LHCN-M2 (cell line): ENCODE results near the gene CABP1. TPM values are rescaled to one million over a fixed set of nuclear protein-coding genes. Genes with fewer than 3 reads are reported as not detected.

ENCODE experiments used
- DNase-seq: peaks from one replicate; pipeline ENCODE4 v3.0.0-alpha.2; 2012; ENCODE audit warnings: low read depth
- total RNA-seq: library from RNA; depleted of rRNA; stranded (reverse); fragments of >200 nt; gene quantifications from 2 replicates; pipeline ENCODE4 v1.2.3, GENCODE V29; 2014

The CABP1 gene
- total RNA-seq, 1 experiment from 2014 or later = not detected

DNA sequence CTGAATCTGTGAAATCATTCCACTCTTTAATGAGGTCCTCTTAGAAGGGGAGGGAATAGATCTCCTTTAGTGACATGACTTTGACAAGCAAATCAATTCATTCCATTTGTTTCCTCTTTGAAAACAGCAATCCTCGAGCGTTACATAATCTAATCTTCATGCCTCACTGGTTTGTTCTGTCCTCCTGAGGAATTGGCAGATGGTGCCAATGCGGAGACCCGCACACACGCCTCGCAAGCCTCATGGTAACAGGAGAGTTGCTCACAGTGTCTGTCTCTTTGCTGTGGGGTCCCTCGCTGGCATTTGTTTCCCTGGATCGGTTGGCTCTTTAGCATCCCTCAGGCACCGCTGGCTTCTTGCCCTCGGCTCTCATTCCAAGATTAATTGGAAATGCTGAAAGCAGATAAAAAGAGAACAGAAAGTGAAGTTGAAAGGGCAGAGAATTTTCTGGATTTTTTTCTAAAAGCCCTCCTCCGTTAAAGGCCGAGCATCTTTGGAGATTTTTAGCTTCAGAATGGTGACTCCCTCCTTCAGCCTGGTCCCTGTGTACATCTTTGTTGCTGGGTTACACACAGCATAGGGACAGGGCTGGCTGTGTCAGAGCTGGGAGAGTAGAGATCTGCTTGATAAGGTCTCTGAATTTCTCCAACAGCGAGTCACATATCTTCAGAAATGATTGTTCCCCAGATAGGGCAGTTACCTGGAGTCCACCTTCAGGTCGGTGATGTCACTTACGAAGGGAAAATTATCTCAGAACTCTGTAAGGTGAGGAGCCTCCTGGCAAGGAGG lies 10.1 kb upstream of the CABP1 start:
- no peak for DNase-seq

DNA sequence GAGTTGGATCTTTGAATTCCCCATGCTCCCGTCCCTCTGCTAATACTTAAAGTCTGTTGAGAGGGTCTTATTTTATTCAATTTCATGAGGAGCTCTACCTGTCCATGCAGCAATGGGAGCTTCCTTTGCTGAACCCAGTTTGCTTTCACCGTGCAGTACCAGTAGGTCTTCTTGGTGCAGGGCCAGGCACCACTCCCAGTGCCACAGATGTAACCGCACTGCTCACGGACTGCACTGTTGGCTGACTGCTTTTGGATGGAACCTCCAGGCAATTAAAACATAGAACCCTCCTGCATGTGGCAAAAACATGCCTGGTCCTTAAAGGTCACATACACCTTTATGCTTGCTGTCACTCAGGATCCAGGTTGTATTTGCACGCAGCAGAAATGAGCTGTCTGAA lies 9.3 kb upstream of the CABP1 start:
- DNase-seq = no peak

DNA sequence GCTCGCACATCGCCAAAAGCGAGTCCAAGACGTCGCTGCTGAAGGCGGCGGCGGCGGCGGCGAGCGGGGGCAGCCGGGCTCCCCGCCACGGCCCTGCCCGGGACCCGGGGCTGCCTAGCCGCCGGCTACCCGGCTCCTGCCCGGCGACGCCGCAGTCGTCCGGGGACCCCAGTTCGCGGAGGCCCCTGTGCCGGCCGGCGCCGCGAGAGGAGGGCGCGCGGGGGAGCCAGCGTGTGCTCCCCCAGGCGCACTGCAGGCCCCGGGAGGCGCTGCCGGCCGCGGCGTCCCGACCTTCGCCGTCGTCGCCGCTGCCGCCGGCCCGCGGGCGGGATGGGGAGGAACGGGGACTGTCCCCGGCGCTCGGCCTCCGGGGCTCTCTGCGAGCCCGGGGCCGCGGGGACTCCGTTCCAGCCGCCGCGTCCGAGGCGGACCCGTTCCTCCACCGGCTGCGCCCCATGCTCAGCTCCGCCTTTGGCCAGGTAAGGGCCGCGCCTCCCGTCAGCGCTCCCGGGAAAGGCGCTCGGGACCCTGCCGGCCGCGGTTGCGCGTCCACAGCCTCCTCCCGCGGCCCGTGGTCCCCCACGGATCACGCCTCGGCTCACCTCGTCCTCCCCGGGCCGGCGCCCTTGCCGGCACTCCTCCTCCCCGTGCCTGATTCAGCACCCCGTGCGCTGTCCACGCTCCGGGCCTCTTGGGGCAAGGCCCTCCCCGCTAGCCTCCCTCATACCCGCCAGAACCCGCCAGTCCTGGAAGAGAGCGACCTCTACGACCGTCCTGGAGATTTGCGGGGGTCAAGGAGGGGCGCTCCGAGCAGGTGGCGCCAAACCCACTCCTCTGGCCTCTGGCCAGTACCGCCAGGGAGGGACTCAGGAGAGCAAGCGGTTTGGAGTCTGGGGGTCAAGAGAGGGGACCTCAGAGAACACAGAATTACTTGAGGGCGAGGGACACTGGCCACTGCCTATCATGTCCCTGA lies 721 bp downstream of the CABP1 start:
- no peak for DNase-seq

DNA sequence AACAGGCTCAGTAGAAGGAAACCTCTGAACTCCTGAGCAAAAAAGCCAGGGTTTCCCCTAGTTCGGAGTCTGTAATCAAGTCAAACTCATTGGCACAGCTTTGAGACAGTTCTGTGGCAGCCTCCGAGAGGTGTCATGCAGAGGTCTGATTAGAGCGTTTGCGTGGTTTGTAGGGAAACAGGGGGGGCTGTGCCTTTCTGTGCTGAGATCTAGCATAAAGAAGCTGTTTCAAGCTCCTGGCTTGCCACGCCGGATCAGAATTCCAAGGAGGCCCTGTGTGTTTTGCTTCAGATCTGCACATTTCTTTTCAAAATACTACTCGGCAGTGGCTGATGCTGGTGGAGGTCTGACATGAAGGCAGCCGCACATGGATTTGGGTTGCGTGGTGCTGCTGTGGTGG lies 1.7 kb downstream of the CABP1 start:
- no peak for DNase-seq

DNA sequence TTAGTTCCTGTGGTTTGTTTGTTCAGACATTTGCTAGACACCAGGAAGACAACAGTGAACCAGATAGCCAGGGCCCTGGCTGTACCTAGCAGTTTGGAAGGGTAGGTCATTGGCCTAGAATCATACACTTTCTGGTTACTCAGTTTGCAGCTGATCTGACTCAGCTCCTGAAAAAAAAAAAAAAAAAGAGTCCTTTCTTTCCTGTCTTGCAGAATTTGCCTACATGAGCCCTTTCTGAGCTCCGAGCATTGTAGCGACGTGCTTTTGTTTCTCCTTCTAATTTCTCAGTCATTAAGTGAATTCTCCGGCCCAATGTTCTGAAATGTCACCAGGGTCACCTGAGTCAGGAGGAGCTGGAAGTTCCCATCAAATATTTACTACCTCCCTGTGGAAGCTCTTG lies 2.4 kb downstream of the CABP1 start:
- DNase-seq = no peak

DNA sequence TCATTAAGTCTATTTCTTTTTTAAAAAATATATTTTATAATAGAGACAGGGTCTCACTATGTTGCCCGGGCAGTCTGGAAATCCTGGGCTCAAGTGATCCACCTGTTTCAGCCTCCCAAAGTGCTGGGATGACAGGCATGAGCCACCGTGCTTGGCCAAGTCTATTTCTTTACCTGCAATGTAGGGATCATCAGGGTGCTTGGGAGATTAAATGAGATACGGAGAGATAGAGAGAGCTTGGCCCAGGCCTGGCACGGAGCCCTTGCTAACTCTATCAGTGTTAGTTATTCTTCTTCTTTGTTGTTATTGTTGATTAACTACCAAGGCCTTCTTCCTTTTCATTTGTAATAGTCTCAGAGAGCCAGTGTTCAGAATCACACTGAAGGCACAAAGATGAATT lies 3.1 kb downstream of the CABP1 start:
- no peak for DNase-seq

DNA sequence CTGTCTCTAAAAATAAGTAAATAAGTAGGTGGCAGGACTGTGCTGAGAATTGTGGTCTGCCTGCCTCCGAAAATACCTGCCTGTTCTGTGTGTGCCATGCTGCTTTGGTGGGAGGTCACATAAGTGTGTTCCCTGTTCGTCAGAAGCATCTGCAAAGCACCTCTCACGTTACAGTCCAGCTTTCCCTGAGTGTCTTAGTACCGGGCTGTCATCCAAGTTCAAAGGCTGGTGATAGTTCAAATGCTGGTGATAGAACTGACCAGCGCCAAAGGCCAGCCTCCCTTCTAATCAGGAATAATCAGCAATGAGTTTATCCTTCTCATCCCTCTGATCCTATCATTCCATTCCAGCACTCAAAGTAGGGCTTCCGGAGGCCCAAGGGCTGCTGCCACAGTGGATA lies 5.6 kb downstream of the CABP1 start:
- no peak for DNase-seq

DNA sequence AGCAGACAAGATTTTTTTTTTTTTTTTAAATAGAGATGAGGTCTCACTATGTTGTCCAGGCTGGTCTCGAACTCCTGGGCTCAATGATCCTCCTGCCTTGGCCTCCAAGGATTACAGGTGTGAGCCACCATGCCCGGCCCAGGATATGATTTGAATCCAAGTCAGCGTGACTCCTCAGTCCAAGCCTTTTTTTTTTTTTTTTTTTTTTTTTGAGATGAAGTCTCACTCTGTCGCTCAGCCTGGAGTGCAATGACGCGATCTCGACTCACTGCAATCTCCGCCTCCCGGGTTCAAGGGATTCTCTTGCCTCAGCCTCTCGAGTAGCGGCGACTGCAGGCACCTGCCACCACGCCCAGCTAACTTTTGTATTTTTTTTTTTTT lies 6.9 kb downstream of the CABP1 start:
- DNase-seq = no peak

DNA sequence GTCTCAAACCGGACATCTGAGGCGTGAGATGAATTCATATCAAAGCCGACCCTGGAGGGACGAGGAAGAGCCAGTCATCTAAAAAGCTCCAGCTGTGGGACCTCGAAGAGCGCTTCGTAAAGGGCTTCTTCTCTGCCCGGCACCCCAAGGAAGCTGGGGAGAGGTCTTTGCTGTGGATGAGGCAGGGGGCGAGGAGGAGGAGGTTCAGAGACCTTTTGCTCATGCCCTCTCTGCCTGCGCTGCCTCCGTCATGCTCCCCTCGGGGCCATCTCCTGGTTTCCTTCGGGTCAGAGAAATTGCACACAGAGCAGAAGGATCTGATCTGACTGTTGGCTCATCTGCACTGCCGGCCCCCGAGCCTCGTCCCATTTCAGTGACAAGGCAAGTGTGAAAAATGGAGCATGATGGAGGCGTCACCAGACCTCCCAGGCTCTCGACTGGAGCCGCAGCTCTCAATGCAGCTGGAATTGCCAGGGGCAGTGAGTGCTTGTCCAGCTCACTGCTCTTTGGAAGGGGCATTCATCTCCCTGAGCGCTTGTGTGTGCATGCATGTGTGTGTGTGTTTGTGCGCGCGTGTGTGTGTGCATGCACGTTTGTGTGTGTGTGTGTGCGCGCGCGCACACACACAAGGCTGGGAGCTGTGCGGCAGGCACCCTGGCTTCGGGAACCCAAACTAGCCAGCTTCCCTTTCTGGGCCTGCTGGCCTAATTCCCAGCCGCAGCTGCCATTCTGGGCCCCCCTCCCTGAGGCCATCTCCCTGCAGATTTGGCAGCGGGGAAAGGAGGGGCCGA lies 9.2 kb downstream of the CABP1 start:
- DNase-seq = no peak

DNA sequence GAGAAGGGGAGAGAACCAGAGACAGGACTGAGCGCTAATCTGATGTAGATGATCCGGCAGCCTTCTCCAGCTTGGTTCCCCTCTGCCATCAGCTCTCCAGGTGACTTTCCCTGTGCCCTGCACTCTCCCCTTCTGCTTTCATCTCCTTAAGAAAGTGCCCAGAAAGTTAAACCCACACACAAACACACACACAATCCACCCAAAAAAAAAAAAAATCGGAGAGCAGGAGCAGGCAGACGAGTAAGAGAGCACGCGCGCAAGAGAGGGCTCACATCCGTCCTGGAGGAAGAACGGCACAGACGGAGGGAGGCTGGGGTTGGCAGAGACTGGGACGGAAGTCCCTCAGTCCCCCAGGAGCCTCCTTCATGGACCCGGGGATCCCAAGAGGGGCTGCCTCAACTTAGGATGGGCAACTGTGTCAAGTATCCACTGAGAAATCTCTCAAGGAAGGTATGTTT lies 9.8 kb downstream of the CABP1 start:
- DNase-seq = no peak

DNA sequence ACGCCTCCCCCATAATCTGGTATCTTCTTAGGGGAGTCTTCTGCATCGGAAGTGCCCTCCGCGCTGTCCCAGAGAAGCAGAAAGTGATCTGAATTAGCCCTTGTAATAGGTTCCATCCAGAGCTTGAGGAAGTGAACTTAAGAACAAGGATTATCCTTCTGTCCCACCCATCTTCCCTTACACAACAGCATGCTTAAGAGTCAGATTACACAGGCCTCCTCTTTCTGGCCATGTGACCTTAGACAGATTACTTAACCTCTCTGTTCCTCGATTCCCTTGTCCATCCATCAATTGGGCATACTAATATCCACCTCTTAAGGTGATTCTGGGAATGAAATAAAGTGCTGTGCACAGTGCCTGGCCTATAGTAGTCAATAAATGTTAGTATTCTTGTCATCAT lies 11.4 kb downstream of the CABP1 start:
- peak; percentile 15 for DNase-seq

DNA sequence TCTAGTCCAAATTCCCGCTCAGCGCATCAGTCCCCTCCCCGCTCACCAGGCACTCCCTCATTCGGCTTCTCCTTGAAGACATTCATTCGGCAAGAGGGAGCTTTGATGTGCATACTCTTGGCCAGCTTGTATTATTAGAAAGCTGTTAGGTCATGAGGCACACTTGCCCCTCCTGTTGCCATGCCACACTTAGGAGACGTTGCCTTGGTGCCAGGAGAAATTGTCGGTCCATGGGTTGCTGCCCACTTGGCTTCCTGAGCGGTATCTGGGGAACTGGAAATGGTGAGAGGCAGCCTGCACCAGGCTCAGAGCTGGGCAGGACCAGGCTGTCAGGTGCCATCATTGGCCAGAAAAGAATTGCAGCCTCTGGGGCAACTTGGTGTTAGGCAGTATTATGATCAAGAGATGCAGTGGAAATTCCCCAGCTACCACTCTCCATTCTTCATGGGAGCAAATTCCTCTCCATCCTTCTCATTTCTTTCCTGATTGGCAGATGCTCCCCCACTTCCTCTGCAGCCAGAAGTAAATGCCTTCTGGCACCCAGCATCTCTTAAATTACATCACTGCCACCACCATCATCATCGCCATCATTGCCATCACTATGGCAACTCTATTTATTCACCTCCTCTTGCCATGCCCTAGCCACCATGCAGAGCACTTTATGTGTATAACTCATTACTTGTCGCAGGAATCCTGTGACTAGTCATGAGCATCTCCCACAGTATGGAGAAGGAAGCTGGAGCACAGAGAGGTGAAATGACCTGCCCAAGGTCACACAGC lies 12.4 kb downstream of the CABP1 start:
- no peak for DNase-seq

DNA sequence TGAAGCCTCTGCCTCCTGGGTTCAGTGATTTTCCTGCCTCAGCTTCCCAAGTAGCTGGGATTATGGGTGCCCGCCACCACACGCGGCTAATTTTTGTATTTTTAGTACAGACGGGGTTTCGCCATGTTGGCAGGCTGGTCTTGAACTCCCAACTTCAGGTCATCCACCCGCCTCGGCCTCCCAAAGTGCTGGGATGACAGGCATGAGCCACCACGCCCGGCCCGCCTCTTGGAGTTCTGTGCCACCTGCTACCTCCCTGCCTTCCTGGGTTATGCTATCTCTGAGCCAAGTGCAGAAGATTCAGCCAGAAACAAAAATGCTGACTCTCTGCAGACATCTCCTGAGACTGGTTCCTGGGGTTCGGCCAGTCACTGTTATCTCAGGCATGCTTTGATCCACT lies 13.2 kb downstream of the CABP1 start:
- DNase-seq = no peak

DNA sequence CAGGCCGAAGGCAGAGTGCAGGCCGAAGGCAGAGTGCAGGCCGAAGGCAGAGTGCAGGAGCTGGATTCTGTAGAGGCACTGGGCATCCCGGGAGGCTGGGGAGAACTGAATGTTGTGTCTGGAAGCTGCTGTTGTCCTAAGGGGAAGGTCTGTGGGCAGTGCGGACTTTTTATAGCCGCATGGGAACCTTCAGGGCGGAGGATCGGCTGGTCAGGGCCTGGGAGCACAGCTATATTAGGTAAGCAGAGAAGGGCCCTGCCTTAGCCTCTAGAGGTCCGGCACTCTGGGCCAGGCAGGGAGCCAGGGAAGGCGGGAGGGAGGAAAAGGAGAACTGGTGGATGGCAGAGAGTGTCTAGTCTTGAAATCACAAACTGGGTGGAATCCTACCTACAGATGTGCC lies 14.2 kb downstream of the CABP1 start:
- no peak for DNase-seq

DNA sequence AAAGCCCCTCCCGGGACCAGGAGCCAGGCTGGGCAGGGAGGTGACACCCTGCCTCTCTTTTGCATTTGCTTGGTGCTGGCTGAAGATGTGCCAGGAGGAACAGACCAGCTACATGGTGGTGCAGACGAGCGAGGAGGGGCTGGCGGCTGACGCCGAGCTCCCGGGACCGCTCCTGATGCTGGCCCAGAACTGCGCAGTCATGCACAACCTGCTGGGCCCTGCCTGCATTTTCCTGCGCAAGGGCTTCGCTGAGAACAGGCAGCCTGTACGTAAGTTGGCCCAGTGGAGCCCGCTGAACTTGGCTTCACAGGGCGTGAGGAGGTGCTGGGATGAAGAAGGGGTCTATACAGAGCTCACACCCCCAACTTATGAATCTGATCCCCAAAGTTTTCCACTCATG lies 15.6 kb downstream of the CABP1 start:
- DNase-seq = no peak

DNA sequence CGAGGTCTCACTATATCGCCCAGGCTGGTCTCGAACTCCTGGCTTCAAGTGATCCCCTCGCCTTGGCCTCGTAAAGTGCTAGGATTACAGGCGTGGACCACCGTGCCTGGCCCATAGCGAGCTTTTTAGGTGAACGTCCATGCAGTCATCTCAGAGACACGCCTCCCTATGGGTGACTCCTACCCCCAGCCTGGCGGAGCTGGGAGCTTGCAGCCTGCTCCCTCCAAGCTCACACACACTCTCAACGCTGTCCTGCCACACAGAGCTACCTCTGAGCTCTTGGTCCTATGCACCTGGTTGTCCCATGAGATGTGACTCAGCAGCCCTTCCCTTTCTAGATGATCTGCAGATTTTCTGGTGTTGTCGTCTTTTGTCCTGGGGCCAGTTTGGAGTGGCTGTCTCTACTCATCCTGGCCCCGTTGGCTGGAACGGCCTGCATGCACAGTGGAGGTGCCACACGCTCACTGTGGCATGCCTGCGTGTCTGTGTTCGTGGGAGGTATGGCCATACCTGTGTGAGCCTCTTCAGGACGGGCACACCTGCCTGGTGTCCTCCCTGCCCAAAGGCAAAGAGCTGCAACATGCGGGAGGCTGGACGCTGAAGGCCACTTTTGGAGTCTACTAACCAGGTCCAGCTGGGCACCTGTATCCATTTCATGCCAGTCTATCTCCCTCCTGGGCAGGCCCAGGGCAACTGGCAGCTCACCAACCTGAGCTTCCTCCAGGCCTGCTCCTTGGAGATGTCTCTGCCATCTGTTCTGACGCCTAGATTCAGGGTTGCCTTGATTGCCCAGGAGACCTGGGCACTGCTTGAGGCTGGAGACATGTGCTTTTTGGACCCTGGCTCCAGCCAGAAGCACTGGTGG lies 18.1 kb downstream of the CABP1 start:
- DNase-seq = no peak

DNA sequence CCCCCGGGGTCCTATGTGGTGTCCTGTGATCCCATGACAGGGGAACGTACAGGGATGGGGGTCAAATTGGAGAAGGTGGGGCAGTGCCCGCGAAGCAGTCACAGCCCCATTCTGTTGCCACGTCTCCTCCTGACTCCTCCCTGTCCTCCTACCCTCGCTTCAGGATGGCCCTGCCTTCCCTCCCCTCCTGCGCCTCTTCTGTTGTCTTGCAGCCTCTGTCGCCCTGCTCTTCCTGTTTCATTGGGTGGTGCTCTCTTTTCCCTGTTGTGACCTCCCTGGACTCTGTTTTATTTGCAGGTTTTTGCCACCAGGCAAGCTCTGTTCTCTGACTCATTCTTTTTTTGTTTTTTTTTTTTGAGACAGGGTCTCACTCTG lies 18.7 kb downstream of the CABP1 start:
- no peak for DNase-seq

DNA sequence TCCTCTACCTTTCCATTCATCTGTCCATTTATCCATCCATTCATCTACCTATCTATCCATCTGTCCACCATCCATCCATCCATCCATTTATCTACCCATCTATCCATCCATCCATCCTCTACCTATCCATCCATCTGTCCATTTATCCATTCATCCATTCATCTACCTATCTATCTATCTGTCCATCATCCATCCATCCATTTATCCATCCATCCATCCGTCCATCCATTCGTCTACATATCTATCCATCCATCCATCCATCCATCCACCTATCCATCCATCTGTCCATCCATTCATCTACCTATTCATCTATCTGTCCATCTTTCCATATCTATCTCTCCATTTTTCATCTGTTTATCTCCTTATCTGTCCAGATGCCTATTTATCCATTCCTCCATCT lies 21.0 kb downstream of the CABP1 start:
- DNase-seq = no peak

DNA sequence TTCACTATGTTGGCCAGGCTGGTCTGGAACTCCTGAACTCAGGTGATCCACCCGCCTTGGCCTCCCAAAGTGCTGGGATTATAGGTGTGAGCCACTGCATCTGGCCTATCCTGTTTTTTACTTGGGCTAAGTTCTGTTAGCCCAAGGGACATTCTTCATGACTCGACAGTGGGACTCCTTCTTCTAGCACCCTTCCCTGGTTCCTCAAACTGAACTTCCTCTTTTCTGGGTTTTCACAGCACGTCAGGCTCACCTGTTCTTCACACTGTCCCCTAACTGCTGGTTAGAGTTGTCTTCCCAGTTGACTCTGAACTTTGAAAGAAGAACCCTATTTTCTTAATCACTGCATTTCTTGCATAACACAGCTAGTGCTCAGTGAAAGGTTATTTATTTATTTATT lies 22.5 kb downstream of the CABP1 start:
- DNase-seq = no peak

DNA sequence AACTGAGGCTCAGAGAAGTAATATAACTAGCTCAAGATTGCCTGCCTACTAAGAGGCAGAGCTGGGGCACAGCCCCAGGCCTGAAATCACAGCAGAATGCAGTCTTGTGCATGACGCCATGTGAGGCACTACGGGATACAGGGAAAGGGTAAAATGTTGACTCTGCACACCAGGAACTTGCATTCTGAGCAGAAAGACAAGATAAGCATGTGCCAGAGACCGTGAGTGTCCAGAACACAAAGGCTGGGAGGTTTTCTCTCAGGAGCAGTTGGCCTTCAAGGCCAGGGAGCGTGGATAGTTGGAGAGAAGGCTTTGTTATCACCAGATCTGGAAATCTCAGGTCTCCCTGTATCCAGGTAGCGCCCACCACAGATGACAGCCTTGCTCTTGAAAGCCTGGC lies 23.3 kb downstream of the CABP1 start:
- DNase-seq = no peak
